Measurements from ENCODE around the gene NINJ2.

DNA sequence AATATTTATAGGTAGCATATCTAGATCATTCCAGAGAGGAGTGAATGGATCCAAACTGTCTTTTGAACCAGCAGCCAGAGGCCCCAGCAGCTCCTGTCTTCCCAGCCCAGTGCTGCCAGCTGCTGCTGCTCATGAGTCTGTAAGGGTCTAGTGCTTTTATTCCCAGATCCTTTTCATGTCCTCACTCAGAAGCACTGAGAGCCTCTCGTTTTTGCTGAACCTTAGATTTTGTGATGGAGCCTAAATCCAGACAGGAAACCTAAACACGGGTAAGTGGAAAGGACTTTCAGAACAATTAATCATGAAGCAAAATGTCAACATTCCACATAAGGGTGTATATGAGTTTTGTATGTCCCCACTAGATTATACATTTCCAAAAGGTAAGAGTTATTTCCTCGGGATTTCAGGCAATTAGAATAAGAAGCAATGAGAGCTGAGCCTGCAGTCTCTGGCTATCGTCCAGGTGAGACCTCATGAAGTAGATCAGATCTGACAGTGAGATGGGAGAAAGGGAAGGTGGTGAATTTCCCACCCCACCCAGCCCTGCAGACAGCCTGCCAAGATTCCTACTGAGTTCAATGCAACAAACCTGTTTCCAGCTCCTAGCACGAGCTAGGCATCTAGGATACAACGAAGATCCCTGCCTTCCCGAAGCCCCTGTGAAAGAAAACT is 84.4 kb downstream of the NINJ2 start:
- TF ChIP-seq, protein P1, sequence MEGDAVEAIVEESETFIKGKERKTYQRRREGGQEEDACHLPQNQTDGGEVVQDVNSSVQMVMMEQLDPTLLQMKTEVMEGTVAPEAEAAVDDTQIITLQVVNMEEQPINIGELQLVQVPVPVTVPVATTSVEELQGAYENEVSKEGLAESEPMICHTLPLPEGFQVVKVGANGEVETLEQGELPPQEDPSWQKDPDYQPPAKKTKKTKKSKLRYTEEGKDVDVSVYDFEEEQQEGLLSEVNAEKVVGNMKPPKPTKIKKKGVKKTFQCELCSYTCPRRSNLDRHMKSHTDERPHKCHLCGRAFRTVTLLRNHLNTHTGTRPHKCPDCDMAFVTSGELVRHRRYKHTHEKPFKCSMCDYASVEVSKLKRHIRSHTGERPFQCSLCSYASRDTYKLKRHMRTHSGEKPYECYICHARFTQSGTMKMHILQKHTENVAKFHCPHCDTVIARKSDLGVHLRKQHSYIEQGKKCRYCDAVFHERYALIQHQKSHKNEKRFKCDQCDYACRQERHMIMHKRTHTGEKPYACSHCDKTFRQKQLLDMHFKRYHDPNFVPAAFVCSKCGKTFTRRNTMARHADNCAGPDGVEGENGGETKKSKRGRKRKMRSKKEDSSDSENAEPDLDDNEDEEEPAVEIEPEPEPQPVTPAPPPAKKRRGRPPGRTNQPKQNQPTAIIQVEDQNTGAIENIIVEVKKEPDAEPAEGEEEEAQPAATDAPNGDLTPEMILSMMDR (IDR thresholded peaks at IDR 0.05): no peak
- no peak for TF ChIP-seq POLR2A (IDR thresholded peaks at IDR 0.05)

Measured in body of pancreas (tissue), 4 donors.